GM21825 (cell line): Measurements from ENCODE around the gene AGXT.

Experiments
- ATAC-seq: cut with Tn5 transposase; IDR thresholded peaks from one replicate; pipeline ENCODE4 v1.9.1; 2021; ENCODE audit warnings: mild to moderate bottlenecking, moderate library complexity; ENCODE audit not compliant: unreplicated experiment

The AGXT gene

GRCh38 chr2:240925191-240925567 lies 56.6 kb downstream of the AGXT start:
- ATAC-seq, result no peak

GRCh38 chr2:240925568-240926515 lies 57.2 kb downstream of the AGXT start:
- no peak for ATAC-seq

GRCh38 chr2:240926516-240927389 lies 58.1 kb downstream of the AGXT start:
- no peak for ATAC-seq

DNA sequence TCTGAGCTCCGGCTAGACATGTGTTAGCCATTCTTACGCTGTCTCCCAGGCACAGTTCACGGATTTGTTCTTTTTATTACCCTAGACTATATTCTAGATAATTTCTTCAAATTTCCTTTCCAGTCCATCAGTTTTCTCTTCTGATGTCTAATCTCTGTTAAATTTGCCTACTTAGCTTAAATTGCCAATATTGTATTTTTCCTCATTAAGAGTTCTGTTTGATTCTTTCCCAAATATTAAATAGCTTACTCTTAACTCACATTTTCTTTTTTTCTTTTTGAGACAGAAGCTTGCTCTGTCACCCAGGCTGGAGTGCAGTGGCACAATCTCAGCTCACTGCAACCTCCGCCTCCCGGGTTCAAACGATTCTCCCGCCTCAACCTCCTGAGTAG lies 58.8 kb downstream of the AGXT start:
- ATAC-seq, result no peak

GRCh38 chr2:240928476-240929363 lies 60.1 kb downstream of the AGXT start:
- no peak for ATAC-seq

DNA sequence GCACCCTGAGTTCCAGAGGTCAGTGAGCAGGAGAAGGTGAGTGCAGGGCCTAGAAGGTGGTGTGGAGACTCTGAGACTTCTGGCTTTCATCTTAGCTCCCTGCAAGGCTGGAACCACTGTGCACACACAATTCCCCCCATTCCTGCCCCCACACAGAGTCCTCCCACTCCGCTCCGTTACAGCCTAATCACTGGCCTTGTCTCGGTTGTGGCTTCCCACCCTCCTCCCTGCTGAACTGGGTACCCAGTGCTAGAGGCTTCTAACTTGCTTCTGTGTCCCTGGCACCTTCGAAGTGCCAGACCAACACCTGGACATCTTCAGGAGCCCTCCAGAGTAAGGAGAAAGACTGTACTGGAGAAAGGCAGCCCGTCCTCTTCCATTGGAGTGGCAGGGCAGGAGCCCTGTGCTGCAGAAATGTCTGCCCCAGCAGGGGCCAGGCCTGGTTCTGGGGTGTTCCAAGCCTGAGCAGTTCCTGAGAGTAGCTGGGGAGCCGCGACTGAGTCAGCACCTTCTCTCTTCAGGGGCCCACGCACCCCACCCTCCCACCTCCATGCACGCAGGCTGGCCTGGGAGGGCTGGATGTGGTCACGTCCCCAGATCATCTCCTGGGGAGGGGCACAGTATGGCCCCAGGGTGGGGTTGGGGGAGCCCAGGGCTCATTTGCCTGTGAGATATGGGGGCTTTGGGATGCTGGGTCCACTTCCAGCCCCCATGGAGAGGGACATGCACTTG lies 60.9 kb downstream of the AGXT start:
- no peak for ATAC-seq
